Mesendoderm (in vitro differentiated cells): ENCODE measurements around the gene PLIN4.

ENCODE experiments used
- DNase-seq: peaks from one replicate; pipeline ENCODE4 v3.0.0; 2013
- H2AK5ac ChIP-seq: 2 replicates; pipeline ENCODE4 v1.6.1; 2013; ENCODE audit warnings: low read length, inconsistent platforms
- H2BK120ac ChIP-seq: 2 replicates; pipeline ENCODE4 v1.6.1; 2013; ENCODE audit warnings: low read depth, mild to moderate bottlenecking, low read length, moderate library complexity, mixed read lengths
- H2BK15ac ChIP-seq: replicated peaks from 2 replicates; pipeline ENCODE4 v1.6.1; 2013; ENCODE audit warnings: low read depth, mild to moderate bottlenecking, moderate library complexity
- H2BK5ac ChIP-seq: 2 replicates; pipeline ENCODE4 v1.6.1; 2013; ENCODE audit warnings: low read length, inconsistent platforms
- H3K18ac ChIP-seq: 2 replicates; pipeline ENCODE4 v1.6.1; 2013; ENCODE audit warnings: mild to moderate bottlenecking, low read length, mixed read lengths
- H3K23ac ChIP-seq: one replicate; pipeline ENCODE4 v1.6.1; 2013; ENCODE audit warnings: low read length
- H3K27ac ChIP-seq: 2 replicates; pipeline ENCODE4 v1.5.1; 2013; ENCODE audit warnings: low read depth, mild to moderate bottlenecking, inconsistent platforms, low read length, moderate library complexity
- H3K27me3 ChIP-seq: 2 replicates; pipeline ENCODE4 v1.6.1; 2013; ENCODE audit warnings: low read length, control low read depth, mild to moderate bottlenecking, inconsistent platforms; ENCODE audit not compliant: insufficient read depth, poor library complexity
- H3K36me3 ChIP-seq: 2 replicates; pipeline ENCODE4 v1.6.1; 2013; ENCODE audit warnings: low read length, inconsistent platforms; ENCODE audit not compliant: control insufficient read depth, insufficient read depth
- H3K4ac ChIP-seq: one replicate; pipeline ENCODE4 v1.6.1; 2013; ENCODE audit warnings: low read depth, mild to moderate bottlenecking, low read length, moderate library complexity
- H3K4me1 ChIP-seq: 2 replicates; pipeline ENCODE4 v1.6.1; 2013; ENCODE audit warnings: low read depth, low read length, inconsistent platforms; ENCODE audit not compliant: control insufficient read depth
- H3K4me2 ChIP-seq: 2 replicates; pipeline ENCODE4 v1.6.1; 2013; ENCODE audit warnings: low read length
- H3K4me3 ChIP-seq: 2 replicates; pipeline ENCODE4 v1.5.1; 2013; ENCODE audit warnings: mild to moderate bottlenecking, low read length
- H3K56ac ChIP-seq: one replicate; pipeline ENCODE4 v1.6.1; 2013; ENCODE audit warnings: low read length
- H3K79me1 ChIP-seq: 2 replicates; pipeline ENCODE4 v1.6.1; 2013; ENCODE audit warnings: low read length, inconsistent platforms
- H3K79me2 ChIP-seq: 2 replicates; pipeline ENCODE4 v1.6.1; 2013; ENCODE audit warnings: mild to moderate bottlenecking, low read length; ENCODE audit not compliant: control insufficient read depth, insufficient read depth
- H3K9ac ChIP-seq: 2 replicates; pipeline ENCODE4 v1.6.1; 2013; ENCODE audit warnings: low read length, inconsistent platforms
- H4K5ac ChIP-seq: one replicate; pipeline ENCODE4 v1.6.1; 2013; ENCODE audit warnings: low read length
- H4K8ac ChIP-seq: one replicate; pipeline ENCODE4 v1.6.1; 2013; ENCODE audit warnings: low read depth, mild to moderate bottlenecking, control low read depth, low read length, moderate library complexity
- WGBS: extraction: QIAGEN DNeasy Blood & Tissue Kit; methylation state at CpG from one replicate; pipeline ENCODE4 v1.1.7; 2013; ENCODE audit warnings: low lambda C conversion rate, missing lambda C conversion rate; ENCODE audit not compliant: insufficient coverage; ENCODE audit errors: extremely low coverage; 5-methylcytosine and 5-hydroxymethylcytosine counted together

The PLIN4 gene

GRCh38 chr19:4501691-4502090 lies 16.6 kb downstream of the PLIN4 start:
- no peak for DNase-seq
- Histone ChIP-seq H3K56ac (no peak overlapping the region), H3K4ac (no peak overlapping the region), H2BK5ac (no peak overlapping the region), H4K5ac (no peak overlapping the region), H3K27me3 (no peaks in the 10 kb centered on the region), H3K23ac (no peak overlapping the region), H2BK15ac (no peak overlapping the region), H3K79me2 (no peaks in the 10 kb centered on the region), H4K8ac (no peak overlapping the region), H2BK120ac (no peak overlapping the region), H3K27ac (no peak overlapping the region), H3K79me1 (no peaks in the 10 kb centered on the region), H3K4me2 (no peak overlapping the region), H3K18ac (no peak overlapping the region), H3K4me3 (no peak overlapping the region), H3K4me1 (no peaks in the 10 kb centered on the region), H3K9ac (no peak overlapping the region), H2AK5ac (no peak overlapping the region), H3K36me3 (peaks cover 10% of the 10 kb centered on the region)
- WGBS: no CpG with 5 or more reads among the region's 25 CpGs

GRCh38 chr19:4500841-4501591 lies 17.3 kb downstream of the PLIN4 start:
- no peak overlapping the region for H2BK5ac ChIP-seq
- no peak overlapping the region for H3K27ac ChIP-seq
- H3K4me1 ChIP-seq: no peaks in the 10 kb centered on the region
- H3K36me3 ChIP-seq: peaks cover 11% of the 10 kb centered on the region
- no peak for DNase-seq
- no peak overlapping the region for H2BK15ac ChIP-seq
- H3K56ac ChIP-seq: no peak overlapping the region
- no peak overlapping the region for H3K18ac ChIP-seq
- H4K5ac ChIP-seq: no peak overlapping the region
- no peaks in the 10 kb centered on the region for H3K27me3 ChIP-seq
- no peak overlapping the region for H3K23ac ChIP-seq
- no CpG with 5 or more reads among the region's 29 CpGs for WGBS
- no peak overlapping the region for H3K4ac ChIP-seq
- no peak overlapping the region for H3K9ac ChIP-seq
- no peaks in the 10 kb centered on the region for H3K79me2 ChIP-seq
- H4K8ac ChIP-seq: no peak overlapping the region
- no peak overlapping the region for H2BK120ac ChIP-seq
- H3K4me3 ChIP-seq: no peak overlapping the region
- H3K4me2 ChIP-seq: no peak overlapping the region
- H2AK5ac ChIP-seq: no peak overlapping the region
- H3K79me1 ChIP-seq: no peaks in the 10 kb centered on the region

- no peak for DNase-seq
- Histone ChIP-seq H3K79me1 (no peaks in the 10 kb centered on the region), H4K8ac (no peak overlapping the region), H3K4me1 (no peaks in the 10 kb centered on the region), H2AK5ac (no peak overlapping the region), H3K23ac (no peak overlapping the region), H3K4me2 (no peak overlapping the region), H2BK15ac (no peak overlapping the region), H4K5ac (no peak overlapping the region), H2BK120ac (no peak overlapping the region), H3K4ac (no peak overlapping the region), H3K27me3 (no peaks in the 10 kb centered on the region), H3K18ac (no peak overlapping the region), H3K27ac (no peak overlapping the region), H3K4me3 (no peak overlapping the region), H3K9ac (no peak overlapping the region), H3K36me3 (peaks cover 9% of the 10 kb centered on the region), H2BK5ac (no peak overlapping the region), H3K79me2 (no peaks in the 10 kb centered on the region), H3K56ac (no peak overlapping the region)
- no CpG with 5 or more reads among the region's 15 CpGs for WGBS
Observed at GRCh38 chr19:4499855-4500254, 18.4 kb downstream of the PLIN4 start.

- no peaks in the 10 kb centered on the region for H3K27me3 ChIP-seq
- no peak overlapping the region for H3K9ac ChIP-seq
- peaks cover 9% of the 10 kb centered on the region for H3K36me3 ChIP-seq
- no peak overlapping the region for H2BK5ac ChIP-seq
- no peak overlapping the region for H3K4me3 ChIP-seq
- H3K23ac ChIP-seq: no peak overlapping the region
- H2BK120ac ChIP-seq: no peak overlapping the region
- no peak overlapping the region for H4K8ac ChIP-seq
- no peak overlapping the region for H2BK15ac ChIP-seq
- no peaks in the 10 kb centered on the region for H3K79me1 ChIP-seq
- H4K5ac ChIP-seq: no peak overlapping the region
- no peak overlapping the region for H3K27ac ChIP-seq
- H3K18ac ChIP-seq: no peak overlapping the region
- no peak for DNase-seq
- no peak overlapping the region for H3K56ac ChIP-seq
- H3K4me2 ChIP-seq: no peak overlapping the region
- H2AK5ac ChIP-seq: no peak overlapping the region
- WGBS: no CpG with 5 or more reads among the region's 23 CpGs
- H3K79me2 ChIP-seq: no peaks in the 10 kb centered on the region
- H3K4me1 ChIP-seq: no peaks in the 10 kb centered on the region
- no peak overlapping the region for H3K4ac ChIP-seq
Observed at GRCh38 chr19:4499318-4499717, 19.0 kb downstream of the PLIN4 start.

- Histone ChIP-seq H3K56ac (no peak overlapping the region), H3K9ac (no peak overlapping the region), H2BK15ac (no peak overlapping the region), H3K23ac (no peak overlapping the region), H3K27me3 (no peaks in the 10 kb centered on the region), H4K5ac (no peak overlapping the region), H2BK120ac (no peak overlapping the region), H3K36me3 (peaks cover 11% of the 10 kb centered on the region), H4K8ac (no peak overlapping the region), H3K79me1 (no peaks in the 10 kb centered on the region), H3K4me3 (no peak overlapping the region), H2AK5ac (no peak overlapping the region), H3K27ac (no peak overlapping the region), H3K4me2 (no peak overlapping the region), H3K4ac (no peak overlapping the region), H2BK5ac (no peak overlapping the region), H3K79me2 (no peaks in the 10 kb centered on the region), H3K4me1 (no peaks in the 10 kb centered on the region), H3K18ac (no peak overlapping the region)
- no peak for DNase-seq
- no CpG with 5 or more reads among the region's 12 CpGs for WGBS
Observed at GRCh38 chr19:4498694-4499093, 19.6 kb downstream of the PLIN4 start.
